Renal pelvis (tissue), 4 donors: ENCODE data around the gene RTN3. TPM values are rescaled to one million over a fixed set of nuclear protein-coding genes. Genes with fewer than 3 reads are reported as not detected.
"Not testable (repeated sequence)": the region's sequence is repeated elsewhere in the genome, so short reads cannot be mapped to it uniquely, and the experiment has no call there.

Experiments used
- DNase-seq: peaks from one replicate; pipeline ENCODE4 v3.0.0-alpha.2; 2013
- polyA plus RNA-seq, 3 donors: library from polyadenylated mRNA; unstranded; fragments of 120-200 nt; gene quantifications; one replicate each; pipeline ENCODE4 v1.2.1, GENCODE V29; 2013; ENCODE audit not compliant: insufficient read length in 3 of 3

Gene RTN3
- polyA plus RNA-seq, 3 donors, result 160 to 173 (median 160) TPM

GRCh38 chr11:63764679-63765647 is 83.7 kb downstream of the RTN3 start:
- no peak for DNase-seq

GRCh38 chr11:63765688-63766241 is 84.5 kb downstream of the RTN3 start:
- DNase-seq, result no peak

- no peak for DNase-seq
These were observed 85.4 kb downstream of the RTN3 start for GRCh38 chr11:63766531-63767235.

- DNase-seq, result no peak
These were observed 85.9 kb downstream of the RTN3 start for GRCh38 chr11:63767267-63767564.

GRCh38 chr11:63767565-63768236 is 86.4 kb downstream of the RTN3 start:
- DNase-seq, result peak; percentile 73

GRCh38 chr11:63768237-63769041 is 87.1 kb downstream of the RTN3 start, which contains the start of gene ZFTA:
Gene ZFTA (minus strand): TSS chr11:63768775. CDS start chr11:63768622, 153 bp downstream.
- DNase-seq, result no peak

GRCh38 chr11:63769042-63769713 is 87.9 kb downstream of the RTN3 start:
- DNase-seq, result no peak

GRCh38 chr11:63769714-63770455 is 88.6 kb downstream of the RTN3 start:
- no peak for DNase-seq

GRCh38 chr11:63770763-63771162 is 89.5 kb downstream of the RTN3 start:
- no peak for DNase-seq

GRCh38 chr11:63771741-63772318 is 90.5 kb downstream of the RTN3 start:
- not testable (repeated sequence) for DNase-seq

GRCh38 chr11:63775191-63775590 is 93.9 kb downstream of the RTN3 start:
- no peak for DNase-seq

- DNase-seq, result no peak
These were observed 97.7 kb downstream of the RTN3 start for GRCh38 chr11:63779039-63779438.

- DNase-seq, result no peak
These were observed 101.4 kb downstream of the RTN3 start for GRCh38 chr11:63782749-63783148.

- DNase-seq, result no peak
These were observed 102.8 kb downstream of the RTN3 start for GRCh38 chr11:63783925-63784592.

GRCh38 chr11:63785823-63786222 is 104.5 kb downstream of the RTN3 start:
- DNase-seq, result no peak

- no peak for DNase-seq
These were observed 110.3 kb downstream of the RTN3 start for GRCh38 chr11:63791495-63792167.

GRCh38 chr11:63793161-63793560 is 111.9 kb downstream of the RTN3 start:
- DNase-seq, result no peak

GRCh38 chr11:63795066-63795465 is 113.8 kb downstream of the RTN3 start:
- DNase-seq, result no peak
